Parathyroid adenoma (tissue), 2 donors: ENCODE results near the gene ENOX1.

Experiments used
- H2AFZ ChIP-seq: fragments of 300-600 bp; sonication (generic); one replicate; pipeline ENCODE4 v1.7.0; 2017; ENCODE audit warnings: antibody characterized with exemption, mild to moderate bottlenecking
- H3K27ac ChIP-seq: fragments of 300-600 bp; sonication (generic); one replicate; pipeline ENCODE4 v1.7.0; 2017
- H3K27me3 ChIP-seq: fragments of 300-600 bp; sonication (generic); one replicate; pipeline ENCODE4 v1.7.0; 2017; ENCODE audit warnings: low read length; ENCODE audit not compliant: control insufficient read depth, insufficient read depth
- H3K36me3 ChIP-seq: fragments of 300-600 bp; sonication (generic); one replicate; pipeline ENCODE4 v1.7.0; 2017; ENCODE audit warnings: low read length; ENCODE audit not compliant: control insufficient read depth, insufficient read depth
- H3K4me1 ChIP-seq: fragments of 300-600 bp; sonication (generic); one replicate; pipeline ENCODE4 v1.7.0; 2017; ENCODE audit warnings: control low read depth
- H3K4me2 ChIP-seq: fragments of 300-600 bp; sonication (generic); one replicate; pipeline ENCODE4 v1.7.0; 2017; ENCODE audit warnings: low read length
- H3K4me3 ChIP-seq: fragments of 300-600 bp; sonication (generic); one replicate; pipeline ENCODE4 v1.7.0; 2017; ENCODE audit warnings: low read depth, low read length
- H3K79me2 ChIP-seq: fragments of 300-600 bp; sonication (generic); one replicate; pipeline ENCODE4 v1.7.0; 2017; ENCODE audit warnings: control low read depth
- H3K9ac ChIP-seq: fragments of 300-600 bp; sonication (generic); one replicate; pipeline ENCODE4 v1.7.0; 2017; ENCODE audit warnings: mild to moderate bottlenecking
- H3K9me3 ChIP-seq: fragments of 300-600 bp; sonication (generic); one replicate; pipeline ENCODE4 v1.7.0; 2017; ENCODE audit warnings: low read length; ENCODE audit not compliant: control insufficient read depth
- TF ChIP-seq, protein P1 (sequence below): fragments of 300-600 bp; sonication (generic); IDR thresholded peaks from one replicate; pipeline ENCODE4 v1.7.0; 2017; ENCODE audit warnings: antibody characterized with exemption, mild to moderate bottlenecking
- donor health status: primary hyperparathyroidism.

The ENOX1 gene

DNA sequence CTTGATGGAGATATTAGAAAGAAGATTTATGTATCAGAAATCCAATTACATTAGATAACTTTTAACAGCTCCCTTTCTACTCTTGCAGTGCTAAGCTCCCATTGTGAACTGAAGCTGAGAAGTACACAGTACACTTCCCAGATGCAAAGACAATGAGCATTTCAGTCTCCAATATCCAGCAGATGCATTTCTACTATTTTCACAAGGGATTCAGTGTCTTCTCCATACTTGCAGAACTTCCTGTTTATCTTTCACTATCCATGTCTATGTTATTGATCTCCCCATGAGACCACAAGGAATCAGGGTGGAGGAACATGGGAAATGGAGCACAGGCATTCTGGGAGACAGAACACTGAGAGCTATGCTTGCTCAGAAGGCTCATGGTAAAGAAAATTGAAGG, 207.5 kb downstream of the ENOX1 start:
- no peak overlapping the region for H3K4me3 ChIP-seq
- no peaks in the 10 kb centered on the region for H3K79me2 ChIP-seq
- no peak overlapping the region for H3K4me2 ChIP-seq
- H3K36me3 ChIP-seq, result no peaks in the 10 kb centered on the region
- H3K27ac ChIP-seq, result no peak overlapping the region
- no peaks in the 10 kb centered on the region for H3K27me3 ChIP-seq
- H3K9ac ChIP-seq, result no peak overlapping the region
- no peaks in the 10 kb centered on the region for H3K4me1 ChIP-seq
- no peaks in the 10 kb centered on the region for H3K9me3 ChIP-seq
- TF ChIP-seq, protein P1, sequence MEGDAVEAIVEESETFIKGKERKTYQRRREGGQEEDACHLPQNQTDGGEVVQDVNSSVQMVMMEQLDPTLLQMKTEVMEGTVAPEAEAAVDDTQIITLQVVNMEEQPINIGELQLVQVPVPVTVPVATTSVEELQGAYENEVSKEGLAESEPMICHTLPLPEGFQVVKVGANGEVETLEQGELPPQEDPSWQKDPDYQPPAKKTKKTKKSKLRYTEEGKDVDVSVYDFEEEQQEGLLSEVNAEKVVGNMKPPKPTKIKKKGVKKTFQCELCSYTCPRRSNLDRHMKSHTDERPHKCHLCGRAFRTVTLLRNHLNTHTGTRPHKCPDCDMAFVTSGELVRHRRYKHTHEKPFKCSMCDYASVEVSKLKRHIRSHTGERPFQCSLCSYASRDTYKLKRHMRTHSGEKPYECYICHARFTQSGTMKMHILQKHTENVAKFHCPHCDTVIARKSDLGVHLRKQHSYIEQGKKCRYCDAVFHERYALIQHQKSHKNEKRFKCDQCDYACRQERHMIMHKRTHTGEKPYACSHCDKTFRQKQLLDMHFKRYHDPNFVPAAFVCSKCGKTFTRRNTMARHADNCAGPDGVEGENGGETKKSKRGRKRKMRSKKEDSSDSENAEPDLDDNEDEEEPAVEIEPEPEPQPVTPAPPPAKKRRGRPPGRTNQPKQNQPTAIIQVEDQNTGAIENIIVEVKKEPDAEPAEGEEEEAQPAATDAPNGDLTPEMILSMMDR, result no peak
- H2AFZ ChIP-seq, result no peak overlapping the region

DNA sequence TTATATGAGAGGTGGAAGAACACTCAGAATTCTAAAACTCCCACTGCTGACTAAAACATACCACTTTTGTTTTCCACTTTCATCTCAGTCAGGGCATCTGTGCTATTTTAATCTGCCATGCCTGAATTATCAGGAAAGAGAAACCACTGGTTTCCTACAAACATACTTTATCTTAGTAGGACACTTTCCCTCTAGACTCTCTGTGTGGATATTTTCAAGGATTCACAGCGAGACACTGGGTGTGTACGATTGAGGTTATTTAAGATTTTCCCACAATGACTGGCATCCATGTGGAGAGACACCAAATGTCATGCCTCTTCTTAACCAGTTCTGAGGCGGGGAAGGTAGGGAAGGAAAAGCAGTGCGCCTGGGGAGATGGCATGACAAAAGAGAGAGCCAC, 212.2 kb downstream of the ENOX1 start:
- H3K27me3 ChIP-seq, result no peaks in the 10 kb centered on the region
- H3K4me3 ChIP-seq, result no peak overlapping the region
- no peak overlapping the region for H2AFZ ChIP-seq
- TF ChIP-seq, protein P1, result no peak
- no peak overlapping the region for H3K27ac ChIP-seq
- no peaks in the 10 kb centered on the region for H3K79me2 ChIP-seq
- H3K4me2 ChIP-seq, result no peak overlapping the region
- H3K9me3 ChIP-seq, result no peaks in the 10 kb centered on the region
- H3K4me1 ChIP-seq, result no peaks in the 10 kb centered on the region
- H3K36me3 ChIP-seq, result no peaks in the 10 kb centered on the region
- H3K9ac ChIP-seq, result no peak overlapping the region

DNA sequence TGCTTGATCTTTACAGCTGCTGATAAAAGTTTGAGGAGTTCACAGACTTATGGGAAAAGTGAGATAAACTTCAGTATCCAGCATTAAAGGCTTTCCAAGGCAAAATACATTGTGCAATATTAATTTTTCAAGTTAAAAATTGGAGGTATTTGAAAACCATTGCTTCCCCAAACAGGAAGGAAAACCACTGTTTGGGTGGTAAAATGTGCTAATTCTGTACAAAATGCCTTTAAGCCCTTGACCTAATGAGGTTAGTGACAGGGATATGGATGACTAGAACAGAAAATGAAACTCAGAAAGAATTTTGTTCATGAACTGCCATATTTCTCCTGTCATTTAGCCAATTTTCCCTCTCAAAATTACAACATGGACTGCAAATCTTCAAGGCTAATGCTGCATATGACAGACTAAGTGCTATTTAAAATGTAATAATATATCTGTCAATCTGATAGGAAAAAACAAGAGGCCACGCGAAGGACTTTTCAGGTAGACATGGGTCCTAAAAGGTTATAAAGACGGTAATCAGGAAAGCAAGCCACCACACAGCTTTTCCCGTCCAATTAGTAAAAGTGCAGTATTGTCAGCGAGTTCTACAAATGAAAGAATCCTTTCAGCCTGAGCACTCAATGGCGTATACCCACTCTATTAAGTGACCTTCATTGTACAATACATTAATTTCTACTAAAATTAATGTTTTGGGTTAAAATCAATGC, 212.8 kb downstream of the ENOX1 start:
- Histone ChIP-seq H3K9me3 (no peaks in the 10 kb centered on the region), H3K4me1 (no peaks in the 10 kb centered on the region), H3K9ac (no peak overlapping the region), H3K79me2 (no peaks in the 10 kb centered on the region), H3K36me3 (no peaks in the 10 kb centered on the region), H3K4me2 (no peak overlapping the region), H3K27me3 (no peaks in the 10 kb centered on the region), H2AFZ (no peak overlapping the region), H3K27ac (no peak overlapping the region), H3K4me3 (no peak overlapping the region)
- TF ChIP-seq, protein P1, result no peak

DNA sequence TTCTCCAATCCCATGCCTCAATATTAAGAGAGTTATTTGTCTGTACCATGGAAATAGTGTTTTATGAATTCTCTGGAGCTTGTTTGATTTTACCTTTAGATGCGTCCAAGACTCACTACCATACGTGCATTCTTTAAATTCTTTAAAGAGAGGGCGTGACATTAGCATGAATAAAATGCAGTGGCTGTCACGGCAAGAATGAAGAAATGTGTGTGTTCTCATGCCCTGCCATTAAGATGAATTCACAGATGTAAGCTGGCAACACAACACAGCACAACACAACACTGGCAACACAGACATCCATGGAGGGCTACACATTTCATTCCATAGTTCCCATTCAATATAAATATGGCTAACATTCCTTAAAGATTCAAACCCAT, 213.4 kb downstream of the ENOX1 start:
- Histone ChIP-seq H3K9ac (no peak overlapping the region), H3K9me3 (no peaks in the 10 kb centered on the region), H3K36me3 (no peaks in the 10 kb centered on the region), H2AFZ (no peak overlapping the region), H3K4me1 (no peaks in the 10 kb centered on the region), H3K4me2 (no peak overlapping the region), H3K27ac (no peak overlapping the region), H3K4me3 (no peak overlapping the region), H3K27me3 (no peaks in the 10 kb centered on the region), H3K79me2 (no peaks in the 10 kb centered on the region)
- TF ChIP-seq, protein P1, result no peak
